ENCODE data around the gene LBR. TPM values are rescaled to one million over a fixed set of nuclear protein-coding genes. Genes with fewer than 3 reads are reported as not detected.

LBR gene
- total and polyA plus RNA-seq, 2 of the 4 experiments (the other 2 are of a cell fraction), result 21.3 to 24.9 TPM

DNA sequence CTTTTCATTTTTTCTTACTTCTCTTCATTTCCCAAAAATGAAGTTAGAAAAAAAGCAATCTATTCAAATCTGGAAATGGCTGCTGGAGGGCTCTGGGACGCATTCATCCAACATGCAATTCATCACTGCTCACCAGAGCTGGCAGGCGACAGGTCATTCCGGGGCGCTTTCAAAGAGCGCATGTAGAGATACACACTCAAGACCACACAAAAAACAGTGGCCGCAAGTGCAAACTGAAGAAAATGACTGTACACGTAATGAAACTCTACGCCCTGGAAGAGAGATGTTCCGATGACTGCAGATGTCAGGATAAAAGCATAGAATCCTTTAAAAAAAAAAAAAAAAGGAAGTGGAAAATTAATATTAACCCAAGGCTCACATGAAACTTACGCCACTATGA is 15.5 kb downstream of the LBR start:
- H2BK120ac ChIP-seq (ENCODE audit: low read depth, low read length), result no peak overlapping the region
- H3K9ac ChIP-seq (ENCODE audit: low read depth, low read length), result no peak overlapping the region
- H2AK5ac ChIP-seq (ENCODE audit: low read depth, low read length), result no peak overlapping the region
- H4K5ac ChIP-seq (ENCODE audit: low read depth, low read length), result no peak overlapping the region
- H3K23ac ChIP-seq (ENCODE audit: low read depth, low read length), result no peak overlapping the region
- intact Hi-C loops (cut with micrococcal nuclease) (no loop called here), in situ Hi-C loops (cut with MboI; ENCODE audit: low sequenced_read_pairs) (loop anchor here (25.0 kb wide), 1 partner anchor 925 kb away; no protein-coding TSS in a partner anchor), dilution Hi-C loops (cut with HindIII; ENCODE audit: low sequenced_read_pairs, unreplicated experiment) (no loop called here)
- H3K79me1 ChIP-seq (ENCODE audit: low read depth in 1 of 2, low read length in 2 of 2), result peaks cover 9 to 24% of the 10 kb centered on the region in 2 experiments; a peak in 3 of 4 replicates
- no CpG with 5 or more reads among the region's 10 CpGs for WGBS, 2 experiments (ENCODE audit: extremely low coverage in 2 of 2, insufficient read length in 1 of 2)
- no peak for ATAC-seq (ENCODE audit: low read depth)
- BruUV-seq (replicated peaks), result no TSS peak
- H3K56ac ChIP-seq (ENCODE audit: extremely low read depth, insufficient read depth, low read length), result no peak overlapping the region
- no peak overlapping the region for H2AK9ac ChIP-seq (replicated peaks; ENCODE audit: low read depth, low read length, poor library complexity)
- DNase-seq, result no peak
- no peak overlapping the region for H2BK5ac ChIP-seq (ENCODE audit: low read depth, low read length, poor library complexity, severe bottlenecking)
- H3K27ac ChIP-seq (ENCODE audit: insufficient read depth, low read length), result no peak overlapping the region
- no peak overlapping the region for H4K8ac ChIP-seq (ENCODE audit: low read depth in 2 of 2, low read length in 2 of 2)
- TF ChIP-seq BHLHE40 (IDR thresholded peaks at IDR 0.05; ENCODE audit: low read depth, low read length), result no peak
- TF ChIP-seq POLR2A (IDR thresholded peaks at IDR 0.05; ENCODE audit: low read depth, low read length), result no peak
- TF ChIP-seq CEBPB (IDR thresholded peaks at IDR 0.05; ENCODE audit: low read depth, low read length), result no peak
- TF ChIP-seq, protein P1, sequence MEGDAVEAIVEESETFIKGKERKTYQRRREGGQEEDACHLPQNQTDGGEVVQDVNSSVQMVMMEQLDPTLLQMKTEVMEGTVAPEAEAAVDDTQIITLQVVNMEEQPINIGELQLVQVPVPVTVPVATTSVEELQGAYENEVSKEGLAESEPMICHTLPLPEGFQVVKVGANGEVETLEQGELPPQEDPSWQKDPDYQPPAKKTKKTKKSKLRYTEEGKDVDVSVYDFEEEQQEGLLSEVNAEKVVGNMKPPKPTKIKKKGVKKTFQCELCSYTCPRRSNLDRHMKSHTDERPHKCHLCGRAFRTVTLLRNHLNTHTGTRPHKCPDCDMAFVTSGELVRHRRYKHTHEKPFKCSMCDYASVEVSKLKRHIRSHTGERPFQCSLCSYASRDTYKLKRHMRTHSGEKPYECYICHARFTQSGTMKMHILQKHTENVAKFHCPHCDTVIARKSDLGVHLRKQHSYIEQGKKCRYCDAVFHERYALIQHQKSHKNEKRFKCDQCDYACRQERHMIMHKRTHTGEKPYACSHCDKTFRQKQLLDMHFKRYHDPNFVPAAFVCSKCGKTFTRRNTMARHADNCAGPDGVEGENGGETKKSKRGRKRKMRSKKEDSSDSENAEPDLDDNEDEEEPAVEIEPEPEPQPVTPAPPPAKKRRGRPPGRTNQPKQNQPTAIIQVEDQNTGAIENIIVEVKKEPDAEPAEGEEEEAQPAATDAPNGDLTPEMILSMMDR (conservative IDR thresholded peaks at IDR 0.05; ENCODE audit: low read depth, low read length), result no peak
- TF ChIP-seq MAZ (IDR thresholded peaks at IDR 0.05; ENCODE audit: borderline replicate concordance, low read depth, low read length), result no peak
- TF ChIP-seq SMC3 (IDR thresholded peaks at IDR 0.05; ENCODE audit: low read depth, low read length), result no peak
- TF ChIP-seq CHD1 (IDR thresholded peaks at IDR 0.05; ENCODE audit: low read depth, low read length), result no peak
- TF ChIP-seq, protein P2, sequence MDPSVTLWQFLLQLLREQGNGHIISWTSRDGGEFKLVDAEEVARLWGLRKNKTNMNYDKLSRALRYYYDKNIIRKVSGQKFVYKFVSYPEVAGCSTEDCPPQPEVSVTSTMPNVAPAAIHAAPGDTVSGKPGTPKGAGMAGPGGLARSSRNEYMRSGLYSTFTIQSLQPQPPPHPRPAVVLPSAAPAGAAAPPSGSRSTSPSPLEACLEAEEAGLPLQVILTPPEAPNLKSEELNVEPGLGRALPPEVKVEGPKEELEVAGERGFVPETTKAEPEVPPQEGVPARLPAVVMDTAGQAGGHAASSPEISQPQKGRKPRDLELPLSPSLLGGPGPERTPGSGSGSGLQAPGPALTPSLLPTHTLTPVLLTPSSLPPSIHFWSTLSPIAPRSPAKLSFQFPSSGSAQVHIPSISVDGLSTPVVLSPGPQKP (IDR thresholded peaks at IDR 0.05; ENCODE audit: borderline replicate concordance, low read depth, low read length), result no peak
- TF ChIP-seq, protein P3, sequence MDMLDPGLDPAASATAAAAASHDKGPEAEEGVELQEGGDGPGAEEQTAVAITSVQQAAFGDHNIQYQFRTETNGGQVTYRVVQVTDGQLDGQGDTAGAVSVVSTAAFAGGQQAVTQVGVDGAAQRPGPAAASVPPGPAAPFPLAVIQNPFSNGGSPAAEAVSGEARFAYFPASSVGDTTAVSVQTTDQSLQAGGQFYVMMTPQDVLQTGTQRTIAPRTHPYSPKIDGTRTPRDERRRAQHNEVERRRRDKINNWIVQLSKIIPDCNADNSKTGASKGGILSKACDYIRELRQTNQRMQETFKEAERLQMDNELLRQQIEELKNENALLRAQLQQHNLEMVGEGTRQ (IDR thresholded peaks at IDR 0.05; ENCODE audit: low read depth, low read length), result no peak
- TF ChIP-seq MXI1 (IDR thresholded peaks at IDR 0.05; ENCODE audit: borderline replicate concordance, low read depth, low read length), result no peak
- TF ChIP-seq RFX5 (IDR thresholded peaks at IDR 0.05; ENCODE audit: low read depth, low read length), result no peak
- no peak for TF ChIP-seq FOS (IDR thresholded peaks at IDR 0.05; ENCODE audit: low read depth, low read length)
- TF ChIP-seq RAD21 (IDR thresholded peaks at IDR 0.05; ENCODE audit: low read length), result no peak
- no peak for TF ChIP-seq MAFK (IDR thresholded peaks at IDR 0.05; ENCODE audit: low read depth, low read length)
- ChIA-PET POLR2A (ENCODE audit: unreplicated experiment) (no interaction called here), CTCF (no interaction called here)
- no peak overlapping the region for H3K4ac ChIP-seq (ENCODE audit: low read depth, low read length)
- no peak overlapping the region for H3K4me2 ChIP-seq (ENCODE audit: low read depth, low read length)
- H4K20me1 ChIP-seq (ENCODE audit: insufficient read depth, low read length), result 0 out of 2 replicates have a peak, but pooled peaks cover 3% of the 10 kb centered on the region
- H4K91ac ChIP-seq (ENCODE audit: insufficient read depth, low read depth, low read length), result no peak overlapping the region
- H3K9me1 ChIP-seq (ENCODE audit: insufficient read depth, low read length), result no peaks in the 10 kb centered on the region; the same call in 1 of the 2 replicates
- no peak overlapping the region for H3K14ac ChIP-seq (replicated peaks; ENCODE audit: low read depth, low read length)
- no peak overlapping the region for H3K18ac ChIP-seq (ENCODE audit: low read depth, low read length)
- no peaks in the 10 kb centered on the region; the same call in 1 of the 2 replicates for H3K4me1 ChIP-seq (ENCODE audit: control insufficient read depth, insufficient read depth, low read length)
- no peak overlapping the region for H2AFZ ChIP-seq (replicated peaks; ENCODE audit: low read length, poor library complexity)
- no peak overlapping the region for H3K4me3 ChIP-seq (ENCODE audit: insufficient read depth, low read depth, low read length)
- no peak overlapping the region for H2BK15ac ChIP-seq (ENCODE audit: low read depth, low read length)
- H2BK20ac ChIP-seq (ENCODE audit: low read depth, low read length), result no peak overlapping the region
- H3K9me3 ChIP-seq (ENCODE audit: control insufficient read depth, insufficient read depth, low read length), result no peaks in the 10 kb centered on the region
- no peaks in the 10 kb centered on the region for H3K27me3 ChIP-seq (ENCODE audit: control insufficient read depth, insufficient read depth, low read length)
- peaks cover 26% of the 10 kb centered on the region for H3K36me3 ChIP-seq (ENCODE audit: control insufficient read depth, insufficient read depth, low read length)

All from IMR-90 (cell line).